Measurements from ENCODE around the gene CCDC69.
"Not testable (repeated sequence)": the region's sequence is repeated elsewhere in the genome, so short reads cannot be mapped to it uniquely, and the experiment has no call there.

Gene CCDC69

GRCh38 chr5:151223447-151224264 lies at the start of gene CCDC69:
Gene CCDC69, minus strand, starts transcription at chr5:151224092. Its CDS starts 122 bp downstream, at chr5:151223970.
- peak; percentile 38 for DNase-seq (ENCODE audit: low read depth)

- no peak for DNase-seq (ENCODE audit: low read depth)
Observed at GRCh38 chr5:151271336-151271735, 47.4 kb upstream of the CCDC69 start.

- no peak for DNase-seq (ENCODE audit: low read depth)
Observed at GRCh38 chr5:151270599-151270998, 46.7 kb upstream of the CCDC69 start.

GRCh38 chr5:151267491-151268260 lies 43.8 kb upstream of the CCDC69 start:
- no peak for DNase-seq (ENCODE audit: low read depth)

GRCh38 chr5:151264113-151264512 lies 40.2 kb upstream of the CCDC69 start:
- no peak for DNase-seq (ENCODE audit: low read depth)

- DNase-seq (ENCODE audit: low read depth): no peak
Observed at GRCh38 chr5:151262532-151262931, 38.6 kb upstream of the CCDC69 start.

GRCh38 chr5:151259931-151260330 lies 36.0 kb upstream of the CCDC69 start:
- DNase-seq (ENCODE audit: low read depth): no peak

- no peak for DNase-seq (ENCODE audit: low read depth)
Observed at GRCh38 chr5:151258816-151259215, 34.9 kb upstream of the CCDC69 start.

GRCh38 chr5:151258201-151258611 lies 34.3 kb upstream of the CCDC69 start:
- DNase-seq (ENCODE audit: low read depth): no peak

- DNase-seq (ENCODE audit: low read depth): no peak
Observed at GRCh38 chr5:151257731-151258181, 33.9 kb upstream of the CCDC69 start.

GRCh38 chr5:151255621-151256286 lies 31.9 kb upstream of the CCDC69 start:
- DNase-seq (ENCODE audit: low read depth): no peak

GRCh38 chr5:151254990-151255389 lies 31.1 kb upstream of the CCDC69 start:
- DNase-seq (ENCODE audit: low read depth): not testable (repeated sequence)

GRCh38 chr5:151254556-151254955 lies 30.7 kb upstream of the CCDC69 start:
- no peak for DNase-seq (ENCODE audit: low read depth)

- no peak for DNase-seq (ENCODE audit: low read depth)
Observed at GRCh38 chr5:151253605-151253950, 29.7 kb upstream of the CCDC69 start.

GRCh38 chr5:151252762-151253604 lies 29.1 kb upstream of the CCDC69 start, which contains the start of gene GM2A:
Gene GM2A, plus strand, starts transcription at chr5:151253185. Its CDS starts 32 bp downstream, at chr5:151253217.
- peak; percentile 97 for DNase-seq (ENCODE audit: low read depth)

GRCh38 chr5:151251621-151252020 lies 27.7 kb upstream of the CCDC69 start:
- DNase-seq (ENCODE audit: low read depth): no peak

GRCh38 chr5:151251001-151251551 lies 27.2 kb upstream of the CCDC69 start:
- no peak for DNase-seq (ENCODE audit: low read depth)

- DNase-seq (ENCODE audit: low read depth): no peak
Observed at GRCh38 chr5:151250346-151251000, 26.6 kb upstream of the CCDC69 start.

GRCh38 chr5:151249281-151249680 lies 25.4 kb upstream of the CCDC69 start:
- no peak for DNase-seq (ENCODE audit: low read depth)

- no peak for DNase-seq (ENCODE audit: low read depth)
Observed at GRCh38 chr5:151248651-151249050, 24.8 kb upstream of the CCDC69 start.
